HG02885 (cell line): ENCODE data around the gene RREB1.

Experiments used
- ATAC-seq: cut with Tn5 transposase; IDR thresholded peaks from one replicate; pipeline ENCODE4 v1.9.1; 2021; ENCODE audit warnings: mild to moderate bottlenecking; ENCODE audit not compliant: unreplicated experiment, poor library complexity

The RREB1 gene

DNA sequence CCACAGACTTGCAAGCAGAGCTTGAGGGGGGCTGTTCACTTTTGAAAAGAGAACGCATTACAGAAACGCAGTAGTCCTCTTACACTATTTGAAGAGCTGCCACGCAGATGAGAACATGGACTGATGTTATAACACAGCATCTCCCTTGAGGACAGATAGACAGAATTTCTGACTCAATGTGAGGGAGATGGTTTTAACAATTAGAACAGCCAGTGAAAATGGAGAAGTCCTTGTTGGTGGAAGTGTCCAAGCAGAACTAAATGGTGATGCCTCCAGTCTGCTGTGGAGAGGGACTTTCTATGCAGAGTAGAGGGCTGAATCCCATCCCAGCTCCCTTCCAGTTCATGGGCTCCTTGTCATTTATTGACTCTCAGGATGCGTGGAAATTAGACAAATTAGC, 100.0 kb downstream of the RREB1 start:
- ATAC-seq = no peak

DNA sequence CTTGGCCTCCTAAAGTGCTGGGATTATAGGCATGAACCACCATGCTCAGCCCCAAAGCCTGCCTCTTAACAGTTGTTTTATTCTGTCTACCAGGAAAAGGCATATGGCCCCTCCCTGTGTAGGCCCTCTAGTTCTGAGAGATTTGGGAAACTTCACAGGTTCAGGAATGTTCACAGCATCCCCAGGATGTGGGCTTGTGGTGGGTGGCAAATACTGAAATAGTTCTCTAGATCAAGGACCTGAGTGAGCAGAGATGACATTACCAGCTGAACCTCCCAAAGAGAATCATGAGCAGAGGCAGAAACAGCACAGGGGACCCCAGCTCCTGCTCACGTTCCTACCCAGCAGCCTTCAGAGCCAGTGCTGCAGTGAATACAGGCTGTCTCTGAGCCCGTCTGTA, 105.7 kb downstream of the RREB1 start:
- no peak for ATAC-seq

DNA sequence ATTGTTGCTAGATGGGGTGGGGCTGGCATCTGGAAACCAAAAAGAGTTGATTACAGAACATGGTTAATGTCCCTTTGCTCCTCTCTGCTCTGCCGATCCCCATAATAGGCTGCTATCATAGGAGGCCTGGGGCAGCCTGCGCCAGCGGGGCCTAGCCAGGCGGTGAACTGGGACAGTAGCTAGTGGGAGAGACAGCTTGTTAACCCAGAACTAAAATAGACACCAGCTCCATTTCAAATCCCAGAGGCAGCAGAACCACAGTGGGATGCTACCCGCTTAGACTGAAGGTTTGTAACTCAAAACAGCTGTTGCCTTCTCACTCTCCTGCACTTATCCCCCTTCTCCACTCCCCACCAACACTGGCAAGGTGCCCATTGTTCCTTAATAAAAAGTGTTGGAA, 106.7 kb downstream of the RREB1 start:
- ATAC-seq = no peak

DNA sequence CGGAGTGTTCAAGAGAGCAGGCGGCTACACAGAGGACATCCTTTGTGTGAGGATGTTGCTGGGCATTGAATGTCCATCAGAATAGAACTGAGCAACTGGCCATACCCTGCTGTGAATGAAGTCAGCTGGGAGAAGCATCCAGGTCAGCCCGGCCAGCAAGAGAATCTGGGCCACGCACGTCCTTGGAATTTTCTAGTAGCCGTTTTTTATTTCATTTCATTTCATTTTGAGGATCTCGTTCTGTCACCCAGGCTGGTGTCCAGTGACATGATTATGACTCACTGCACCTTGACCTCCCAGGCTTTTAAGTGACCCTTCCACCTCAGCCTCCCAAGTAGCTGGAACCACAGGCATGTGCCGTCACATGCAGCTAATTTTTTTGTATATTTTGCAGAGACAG, 107.4 kb downstream of the RREB1 start:
- no peak for ATAC-seq

DNA sequence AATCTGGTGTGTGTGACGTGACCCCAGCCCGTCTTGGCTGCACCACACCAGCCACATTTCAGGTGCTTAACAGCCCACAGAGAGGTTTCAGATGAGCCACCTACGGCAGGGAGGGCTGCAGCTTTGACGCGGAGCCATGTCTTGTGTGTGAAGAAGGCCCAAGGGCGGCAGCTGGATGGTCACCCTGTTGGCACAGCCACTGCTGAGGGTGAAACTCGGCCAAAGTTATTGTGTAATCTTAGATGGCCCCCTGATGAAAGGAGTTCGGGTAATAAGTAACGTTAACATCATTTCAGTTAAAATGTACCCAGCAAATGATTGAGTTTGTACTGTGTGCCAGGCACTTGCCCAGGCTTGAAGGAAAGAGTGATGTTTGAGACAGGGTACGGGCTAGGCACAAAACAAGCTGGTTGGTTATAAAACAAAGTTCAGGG, 108.1 kb downstream of the RREB1 start:
- ATAC-seq = no peak

DNA sequence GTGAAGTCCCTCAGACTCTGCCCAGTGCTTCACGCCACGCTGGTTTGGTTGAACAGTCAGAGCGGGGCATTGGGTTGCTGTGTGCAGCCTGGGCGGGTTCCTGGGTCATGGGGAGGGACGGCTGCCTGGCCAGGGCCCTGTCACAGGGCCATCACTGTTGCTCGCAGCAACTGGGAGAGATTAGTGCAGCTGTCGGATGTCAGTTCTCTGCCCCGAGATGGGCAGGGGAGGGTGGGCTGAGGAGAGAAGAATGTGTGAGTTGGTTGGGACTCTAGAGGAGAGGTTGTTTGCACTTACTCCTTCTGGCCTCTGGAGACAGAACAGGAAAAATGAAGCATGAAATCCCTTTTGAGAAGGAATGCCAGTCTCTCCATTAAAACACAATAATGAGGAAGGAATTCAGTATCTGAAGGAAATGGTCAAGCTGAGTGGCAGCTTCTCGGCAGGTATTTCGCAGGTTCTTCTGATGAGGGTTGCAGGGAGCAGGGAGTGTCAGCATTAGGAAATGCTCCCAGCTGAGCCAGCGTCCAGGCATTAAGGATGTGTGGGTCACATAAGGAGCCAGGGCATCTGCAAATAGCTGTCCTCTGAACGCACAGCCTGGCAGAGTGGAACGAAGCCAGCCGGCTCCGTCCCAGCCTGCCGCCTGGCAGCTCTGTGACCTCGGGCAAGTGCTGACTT, 109.3 kb downstream of the RREB1 start:
- no peak for ATAC-seq

DNA sequence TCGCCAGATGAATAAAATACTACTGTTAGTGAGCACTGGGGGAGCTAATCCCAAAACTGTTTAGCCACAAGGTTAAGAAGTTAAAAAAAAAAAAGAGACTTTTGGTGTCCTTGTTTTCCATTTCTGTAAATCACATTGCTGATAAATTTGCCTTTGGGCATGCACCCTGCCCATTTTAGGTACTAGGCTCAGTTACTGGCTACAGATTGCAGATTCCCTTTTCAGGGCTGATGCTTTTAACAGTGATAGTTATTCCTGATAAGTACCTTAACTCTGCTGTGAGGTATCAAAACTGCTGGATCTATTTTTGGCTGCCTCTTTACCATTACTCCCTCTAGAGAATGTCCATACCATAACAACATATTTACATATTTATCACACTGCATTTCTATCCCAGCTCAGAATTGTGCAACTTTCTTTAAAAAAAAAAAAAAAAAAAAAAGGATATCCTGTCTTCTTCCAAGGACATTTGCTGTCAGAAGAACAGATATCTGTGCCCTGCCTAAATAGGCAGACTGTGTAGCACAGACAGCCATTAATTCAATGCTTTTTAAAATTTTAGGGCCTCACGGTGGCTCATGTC, 110.7 kb downstream of the RREB1 start:
- no peak for ATAC-seq

DNA sequence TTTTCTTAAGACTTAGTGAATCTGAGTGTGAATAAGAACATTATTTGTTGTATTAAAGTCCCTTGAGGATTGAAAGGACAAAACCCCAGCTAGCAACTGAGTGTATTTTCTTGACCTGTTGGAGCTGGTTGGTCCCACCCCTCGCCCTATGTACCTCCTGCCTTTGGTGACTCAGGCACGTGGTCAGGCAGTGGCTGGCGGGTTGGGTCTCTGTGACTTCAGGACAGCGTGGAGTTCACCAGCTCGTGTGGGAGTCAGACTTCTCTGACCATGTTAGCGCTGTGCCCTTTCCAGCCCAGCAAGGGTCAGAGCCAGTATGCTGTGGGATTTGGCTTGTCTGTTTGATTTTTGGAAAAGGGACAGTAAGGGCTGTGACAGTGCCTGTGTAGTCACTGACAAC, 111.5 kb downstream of the RREB1 start:
- no peak for ATAC-seq

DNA sequence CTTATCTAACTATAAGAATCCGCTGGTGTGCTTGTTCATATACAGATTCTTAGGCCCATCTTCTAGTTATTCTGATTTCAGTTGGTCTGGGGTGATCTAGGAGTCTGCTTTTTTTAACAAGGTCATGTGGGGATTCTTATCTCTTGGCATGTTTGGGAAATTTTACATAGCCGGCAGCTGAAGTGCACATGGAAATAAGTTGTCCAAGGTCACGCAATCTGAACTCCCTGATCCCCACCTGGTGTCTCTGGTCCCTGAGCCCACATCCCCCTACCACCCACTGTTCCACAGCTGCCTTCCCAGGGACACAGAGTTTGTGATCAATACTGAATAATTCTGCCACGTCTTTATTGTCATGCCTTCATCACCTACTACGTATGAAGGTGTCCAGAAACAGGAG, 114.4 kb downstream of the RREB1 start:
- no peak for ATAC-seq

DNA sequence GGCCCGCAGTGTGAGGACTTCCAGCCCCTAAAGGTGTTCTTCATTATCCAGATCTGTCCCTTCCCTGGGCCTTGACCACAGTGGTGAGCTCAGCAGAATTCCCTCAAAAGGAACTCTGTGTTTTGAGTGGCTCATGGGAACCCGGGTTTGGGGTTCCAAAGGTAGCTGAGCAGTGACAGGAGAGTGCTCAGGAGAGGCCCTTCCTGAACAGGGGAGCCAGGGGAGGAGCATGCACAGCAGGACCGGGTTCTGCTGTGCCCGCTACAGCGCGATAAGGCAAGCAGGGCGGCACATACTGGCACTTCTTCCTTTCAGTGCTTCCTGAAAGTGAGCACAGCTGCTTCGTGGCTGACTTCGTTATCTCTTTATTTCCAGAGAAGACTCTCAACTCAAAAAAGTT, 117.0 kb downstream of the RREB1 start:
- no peak for ATAC-seq

DNA sequence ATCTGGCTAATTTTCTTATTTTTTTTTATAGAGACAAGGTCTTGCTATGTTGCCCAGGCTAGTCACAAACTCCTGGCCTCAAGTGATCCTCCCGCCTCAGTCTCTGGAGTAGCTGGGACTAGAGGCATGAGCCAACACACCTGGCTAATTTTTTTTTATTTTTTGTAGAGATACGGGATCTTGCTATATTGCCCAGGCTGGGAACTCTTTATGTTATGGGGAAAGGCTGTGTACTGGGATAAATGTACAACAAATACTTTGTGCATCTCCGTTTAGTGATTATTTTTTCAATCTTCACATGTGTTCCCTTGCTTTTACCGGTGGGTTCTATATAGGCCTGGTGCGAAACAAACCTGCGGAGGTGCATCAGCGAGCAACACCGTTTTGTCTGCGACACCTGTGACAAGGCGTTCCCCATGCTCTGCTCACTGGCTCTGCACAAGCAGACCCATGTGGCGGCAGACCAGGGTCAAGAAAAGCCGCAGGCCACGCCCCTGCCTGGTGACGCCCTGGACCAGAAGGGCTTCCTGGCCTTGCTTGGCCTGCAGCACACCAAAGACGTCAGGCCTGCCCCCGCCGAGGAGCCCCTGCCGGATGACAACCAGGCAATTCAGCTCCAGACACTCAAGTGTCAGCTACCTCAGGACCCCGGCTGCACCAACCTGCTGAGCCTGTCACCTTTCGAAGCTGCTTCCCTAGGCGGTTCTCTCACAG, 121.1 kb downstream of the RREB1 start:
- no peak for ATAC-seq

DNA sequence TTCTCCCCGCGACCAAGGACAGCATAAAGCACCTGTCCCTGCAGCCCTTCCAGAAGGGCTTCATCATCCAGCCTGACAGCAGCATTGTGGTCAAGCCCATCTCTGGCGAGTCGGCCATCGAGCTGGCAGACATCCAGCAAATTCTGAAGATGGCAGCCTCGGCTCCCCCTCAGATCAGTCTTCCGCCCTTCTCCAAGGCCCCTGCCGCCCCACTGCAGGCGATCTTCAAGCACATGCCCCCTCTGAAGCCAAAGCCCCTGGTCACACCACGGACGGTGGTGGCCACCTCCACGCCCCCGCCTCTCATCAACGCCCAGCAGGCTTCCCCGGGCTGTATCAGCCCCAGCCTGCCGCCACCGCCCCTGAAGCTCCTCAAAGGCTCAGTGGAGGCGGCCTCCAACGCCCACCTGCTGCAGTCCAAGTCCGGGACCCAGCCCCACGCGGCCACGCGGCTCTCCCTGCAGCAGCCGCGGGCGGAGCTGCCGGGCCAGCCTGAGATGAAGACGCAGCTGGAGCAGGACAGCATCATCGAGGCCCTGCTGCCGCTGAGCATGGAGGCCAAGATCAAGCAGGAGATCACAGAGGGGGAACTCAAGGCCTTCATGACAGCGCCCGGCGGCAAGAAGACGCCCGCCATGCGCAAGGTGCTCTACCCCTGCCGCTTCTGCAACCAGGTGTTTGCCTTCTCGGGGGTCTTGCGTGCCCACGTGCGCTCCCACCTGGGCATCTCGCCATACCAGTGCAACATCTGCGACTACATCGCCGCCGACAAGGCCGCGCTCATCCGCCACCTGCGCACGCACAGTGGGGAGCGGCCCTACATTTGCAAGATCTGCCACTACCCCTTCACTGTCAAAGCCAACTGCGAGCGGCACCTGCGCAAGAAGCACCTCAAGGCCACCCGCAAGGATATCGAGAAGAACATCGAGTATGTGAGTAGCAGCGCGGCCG, 121.9 kb downstream of the RREB1 start:
- ATAC-seq = no peak

DNA sequence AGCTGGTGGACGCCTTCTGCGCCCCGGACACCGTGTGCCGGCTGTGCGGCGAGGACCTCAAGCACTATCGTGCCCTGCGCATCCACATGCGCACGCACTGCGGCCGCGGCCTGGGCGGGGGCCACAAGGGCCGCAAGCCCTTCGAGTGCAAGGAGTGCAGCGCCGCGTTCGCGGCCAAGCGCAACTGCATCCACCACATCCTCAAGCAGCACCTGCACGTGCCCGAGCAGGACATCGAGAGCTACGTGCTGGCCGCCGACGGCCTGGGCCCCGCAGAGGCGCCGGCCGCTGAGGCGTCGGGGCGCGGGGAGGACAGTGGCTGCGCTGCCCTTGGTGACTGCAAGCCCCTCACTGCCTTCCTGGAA, 122.5 kb downstream of the RREB1 start:
- ATAC-seq = no peak

DNA sequence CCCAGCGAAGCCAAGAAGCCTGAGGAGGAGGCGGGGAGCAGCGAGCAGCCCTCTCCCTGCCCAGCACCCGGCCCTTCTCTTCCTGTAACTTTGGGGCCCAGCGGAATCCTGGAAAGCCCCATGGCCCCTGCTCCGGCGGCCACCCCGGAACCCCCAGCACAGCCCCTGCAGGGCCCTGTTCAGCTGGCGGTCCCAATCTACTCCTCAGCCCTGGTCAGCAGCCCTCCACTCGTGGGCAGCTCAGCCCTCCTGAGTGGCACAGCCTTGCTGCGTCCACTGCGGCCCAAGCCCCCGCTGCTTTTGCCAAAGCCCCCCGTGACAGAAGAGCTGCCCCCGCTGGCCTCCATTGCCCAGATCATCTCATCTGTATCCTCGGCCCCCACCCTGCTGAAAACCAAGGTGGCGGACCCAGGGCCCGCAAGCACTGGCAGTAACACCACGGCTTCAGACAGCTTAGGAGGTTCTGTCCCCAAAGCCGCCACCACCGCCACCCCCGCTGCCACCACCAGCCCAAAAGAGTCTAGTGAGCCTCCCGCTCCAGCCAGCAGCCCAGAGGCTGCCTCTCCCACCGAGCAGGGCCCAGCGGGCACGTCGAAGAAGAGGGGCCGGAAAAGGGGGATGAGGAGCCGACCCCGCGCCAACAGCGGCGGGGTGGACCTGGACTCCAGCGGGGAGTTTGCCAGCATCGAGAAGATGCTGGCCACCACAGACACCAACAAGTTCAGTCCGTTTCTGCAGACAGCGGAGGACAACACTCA, 123.4 kb downstream of the RREB1 start:
- no peak for ATAC-seq

DNA sequence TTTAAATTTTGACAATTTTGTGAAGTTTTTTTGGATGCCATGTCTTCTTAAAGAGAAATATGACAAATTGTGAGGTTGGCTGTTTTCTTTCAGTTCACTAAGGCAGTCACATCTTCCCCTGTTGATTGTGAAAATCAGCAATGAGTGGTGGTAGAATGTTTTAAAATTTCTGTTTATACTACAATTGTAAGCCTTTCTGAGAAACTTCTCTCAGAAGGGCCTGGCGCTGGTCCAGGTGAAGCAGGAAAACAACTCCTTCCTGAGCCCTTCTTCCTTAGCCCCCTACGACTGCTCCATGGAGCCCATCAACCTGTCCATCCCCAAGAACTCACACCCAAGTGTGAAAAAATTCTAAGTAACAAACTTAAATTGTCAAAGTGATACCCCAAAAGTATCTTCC, 124.6 kb downstream of the RREB1 start:
- no peak for ATAC-seq

DNA sequence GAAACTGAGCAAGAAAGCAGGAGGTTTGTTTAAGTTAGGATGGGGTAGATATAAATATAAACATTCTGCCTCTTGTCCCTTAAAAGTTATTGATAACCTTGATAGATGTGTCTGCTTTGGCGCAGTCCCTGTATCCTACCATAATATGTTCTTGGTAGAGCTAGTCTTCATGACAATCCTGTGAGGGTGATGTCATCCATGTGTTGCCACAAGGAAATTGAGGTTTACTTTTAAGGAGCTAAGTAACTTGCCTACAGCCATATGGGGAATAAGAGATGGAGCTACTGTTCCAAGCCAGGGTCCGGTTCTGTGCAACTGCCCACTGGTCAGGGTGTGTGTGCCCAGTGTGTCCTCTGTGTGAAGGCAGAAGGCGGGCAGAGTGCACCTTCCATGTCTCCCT, 126.8 kb downstream of the RREB1 start:
- ATAC-seq = no peak

DNA sequence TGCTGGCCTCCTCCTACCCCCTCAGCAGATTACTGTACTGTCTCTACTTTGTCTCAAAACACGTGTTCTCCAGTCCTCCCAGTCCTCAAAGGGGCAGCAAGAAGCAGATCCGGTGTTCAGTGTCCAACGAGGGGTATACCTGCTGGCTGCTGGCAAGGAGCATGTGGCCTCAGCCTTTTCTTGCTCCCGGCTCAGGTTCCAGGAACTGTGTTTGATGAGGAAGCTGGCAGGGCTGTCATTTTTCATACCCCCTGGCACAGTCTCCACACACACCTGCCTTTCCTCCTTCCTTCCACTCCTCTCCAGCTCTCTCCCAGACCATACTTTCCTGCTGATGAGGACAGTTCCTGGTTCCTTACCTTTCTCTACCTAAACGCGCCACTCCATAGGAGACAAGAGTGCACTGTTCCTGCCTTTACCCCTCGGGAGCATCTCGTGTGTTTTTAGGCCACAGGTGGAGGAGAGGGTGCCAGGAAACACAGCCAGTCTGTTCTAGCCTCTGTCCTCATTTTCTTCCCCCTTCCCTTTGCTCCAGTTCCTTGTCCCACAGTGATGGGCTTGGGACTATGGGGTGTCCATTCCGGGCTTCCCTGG, 128.0 kb downstream of the RREB1 start:
- no peak for ATAC-seq

DNA sequence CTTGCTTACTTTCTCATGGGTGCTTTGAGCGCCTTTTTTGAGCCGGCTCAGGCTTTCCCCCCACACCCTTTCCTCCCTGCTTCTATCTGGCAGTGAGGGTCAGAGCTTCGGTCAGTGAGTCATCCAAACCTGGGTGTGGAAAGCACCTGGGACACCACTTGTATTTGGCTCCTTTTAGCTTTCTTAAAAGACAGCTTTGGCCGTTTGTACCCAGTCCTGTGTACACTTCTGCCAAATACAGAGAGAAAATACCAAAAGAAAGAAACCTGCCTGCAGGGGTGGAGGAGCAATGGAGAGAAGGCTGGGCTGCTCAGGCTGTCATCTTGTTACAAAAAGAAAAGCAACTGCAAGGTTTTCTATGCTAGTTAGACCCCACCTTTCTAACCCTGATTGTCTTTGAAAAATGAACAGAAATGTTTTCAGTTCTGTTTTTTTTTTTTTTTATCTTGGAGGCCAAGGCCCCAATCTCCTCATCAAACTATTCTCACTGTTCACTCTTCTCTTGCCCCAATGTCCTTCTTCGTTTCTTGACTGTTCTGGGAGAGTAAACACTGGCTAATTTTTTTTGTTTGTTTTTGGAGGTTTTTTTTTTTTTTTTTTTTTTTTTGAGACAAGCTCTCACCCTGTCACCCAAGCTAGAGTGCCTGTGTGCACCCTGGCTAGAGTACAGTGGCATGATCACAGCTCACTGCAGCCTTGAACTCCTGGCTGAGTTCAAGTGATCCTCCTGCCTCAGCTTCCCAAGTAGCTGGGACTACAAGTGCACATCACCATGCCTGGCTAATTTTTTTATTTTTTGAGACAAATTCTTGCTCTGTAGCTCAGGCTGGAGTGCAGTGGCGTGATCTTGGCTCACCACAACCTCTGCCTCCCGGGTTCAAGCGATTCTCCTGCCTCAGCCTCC, 128.8 kb downstream of the RREB1 start:
- ATAC-seq = peak; percentile 59
